Right ventricle myocardium inferior (tissue), 1 donor: ENCODE results near the gene ADAMTS2. TPM values are rescaled to one million over a fixed set of nuclear protein-coding genes. Genes with fewer than 3 reads are reported as not detected.
A peak's percentile ranks its signal among the peaks of the same experiment; 100 is the strongest.

Experiments
- ATAC-seq: fragments of 200-7000 bp; cut with Tn5 transposase; one replicate; pipeline ENCODE4 v1.9.1; 2020; ENCODE audit warnings: mild to moderate bottlenecking, moderate library complexity
- DNase-seq: peaks from one replicate; pipeline ENCODE4 v3.0.0; 2021; ENCODE audit errors: missing footprints
- intact Hi-C: fragments of 100-400 bp; cut with DNase I; formaldehyde crosslinking; loops from one replicate; pipeline ENCODE4 v1.11.0; 2022
- total RNA-seq: library from RNA; stranded (reverse); fragmentation: NEBNext Ultra II Directional; extraction: Animal tissue kit (Norgen Biotek cat#: 25700); gene quantifications from one replicate; pipeline ENCODE4 v1.2.1, GENCODE V29; 2021
- donor health status: DM: no; HTN: yes; CAD: no; lungs with severe emphysema.

The ADAMTS2 gene
- total RNA-seq, 1 donor from 2014 or later, result 3.7 TPM

- ATAC-seq, result no peak
- DNase-seq, result no peak
- intact Hi-C loops, result no loop called here
Observed at GRCh38 chr5:179347581-179347980, 2.3 kb upstream of the ADAMTS2 start.

- ATAC-seq (no peak), DNase-seq (no peak)
- intact Hi-C loops, result no loop called here
Observed at GRCh38 chr5:179346875-179347274, 1.6 kb upstream of the ADAMTS2 start.

DNA sequence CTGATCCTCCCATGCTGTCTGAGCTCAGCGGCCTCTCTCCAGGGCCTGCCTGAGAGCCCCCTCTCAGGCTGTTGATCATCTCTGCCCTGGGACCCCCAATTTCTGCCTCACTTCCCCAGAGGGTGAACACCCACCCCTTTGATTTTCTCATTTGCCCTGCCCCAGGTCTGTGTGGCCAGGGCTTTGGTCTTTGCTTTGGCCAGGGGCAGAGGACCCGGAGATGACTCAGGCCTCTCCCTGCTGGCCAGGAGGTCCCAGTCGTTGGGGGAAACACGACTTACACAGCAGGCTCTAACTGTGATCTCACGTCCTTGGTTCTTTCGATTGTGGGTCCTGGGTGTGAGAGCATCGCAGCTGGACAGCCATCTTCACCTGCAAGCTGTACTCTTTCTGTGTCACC is 1.1 kb upstream of the ADAMTS2 start:
- ATAC-seq (no peak), DNase-seq (no peak)
- intact Hi-C loops, result no loop called here

GRCh38 chr5:179345183-179345432 is 153 bp downstream of the ADAMTS2 start:
- no peak for DNase-seq
- ATAC-seq, result no peak
- intact Hi-C loops, result no loop called here

DNA sequence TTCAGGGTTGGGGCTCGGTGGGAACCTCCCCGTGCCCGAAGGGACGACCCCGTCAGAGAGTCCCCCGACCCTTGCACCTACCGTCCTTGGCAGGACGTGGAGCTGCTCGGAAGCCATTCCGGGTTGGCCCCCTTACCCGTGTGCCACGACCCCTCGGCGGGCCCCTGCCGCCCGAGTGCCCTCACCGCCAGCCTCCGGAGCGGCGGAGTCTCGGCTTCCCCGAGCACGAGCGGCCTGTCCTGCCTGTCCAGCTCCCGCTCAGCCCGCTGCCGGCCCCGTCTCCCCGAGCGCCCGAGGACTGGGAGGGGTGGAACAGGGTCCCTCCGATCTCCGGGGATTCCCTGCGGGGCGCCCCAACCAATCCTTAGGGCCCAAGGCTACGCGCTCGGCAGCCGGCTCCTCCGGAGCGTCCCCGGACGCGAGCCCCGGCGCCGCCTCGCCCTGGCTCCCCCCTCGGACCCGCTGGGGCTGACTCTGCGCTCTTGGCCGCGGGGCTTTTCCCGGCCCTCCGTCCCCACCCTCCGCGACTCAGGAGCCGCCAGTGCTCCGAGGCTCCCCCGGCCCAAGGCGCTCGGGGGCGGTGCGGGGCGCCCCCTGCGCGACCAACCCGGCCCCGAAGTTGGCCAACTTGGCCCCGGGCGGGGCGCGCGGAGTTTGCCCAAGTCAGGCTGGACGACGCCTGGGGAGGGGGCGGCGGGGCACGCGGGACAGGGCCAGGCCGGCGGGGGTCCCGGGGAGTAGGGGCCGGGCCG is 654 bp downstream of the ADAMTS2 start:
- peak; percentile 47 for ATAC-seq
- DNase-seq, result no peak
- intact Hi-C loops, result loop anchor here (5.0 kb wide), 1 partner anchor 177 kb away; no protein-coding TSS in a partner anchor

GRCh38 chr5:179343719-179344430 is 1.4 kb downstream of the ADAMTS2 start:
- ATAC-seq, result peak; percentile 67
- no peak for DNase-seq
- intact Hi-C loops, result loop anchor here (5.0 kb wide), 1 partner anchor 177 kb away; no protein-coding TSS in a partner anchor

DNA sequence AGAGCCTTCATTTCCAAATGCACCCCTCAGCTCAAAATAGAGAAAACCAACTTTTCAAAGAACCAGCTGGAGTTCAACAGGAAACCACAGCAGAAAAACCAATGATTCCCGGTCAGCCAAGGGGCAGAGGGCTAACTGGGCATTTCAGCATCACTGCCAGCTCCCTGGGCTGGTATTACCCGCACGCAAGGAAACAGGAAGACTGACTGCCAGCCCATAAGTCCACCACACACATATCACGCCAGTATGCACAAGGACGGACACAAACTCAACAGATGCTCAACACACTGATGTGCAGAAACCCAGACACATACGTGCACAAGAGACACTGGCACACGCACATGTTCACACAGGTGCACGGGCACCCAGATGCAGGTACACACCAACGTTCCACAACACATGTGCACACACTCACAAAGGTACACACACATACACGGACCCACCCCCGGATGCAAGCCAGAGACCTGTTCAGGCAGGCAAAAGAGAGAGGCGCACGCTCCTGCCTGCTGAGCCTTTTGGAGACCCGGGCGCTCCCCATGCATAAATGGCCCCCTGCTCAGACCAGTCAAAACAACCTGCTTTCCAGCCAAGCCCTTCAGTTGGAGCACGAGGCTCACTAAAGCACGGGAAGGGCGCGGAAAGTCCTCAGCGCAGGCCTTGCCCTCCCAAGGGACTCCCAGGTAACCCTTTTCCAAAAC is 2.1 kb downstream of the ADAMTS2 start:
- DNase-seq, result no peak
- intact Hi-C loops, result loop anchor here (5.0 kb wide), 1 partner anchor 176 kb away; no protein-coding TSS in a partner anchor
- ATAC-seq, result no peak

GRCh38 chr5:179342577-179342976 is 2.7 kb downstream of the ADAMTS2 start:
- no peak for DNase-seq
- ATAC-seq, result no peak
- intact Hi-C loops, result loop anchor here (5.0 kb wide), 1 partner anchor 175 kb away; no protein-coding TSS in a partner anchor

DNA sequence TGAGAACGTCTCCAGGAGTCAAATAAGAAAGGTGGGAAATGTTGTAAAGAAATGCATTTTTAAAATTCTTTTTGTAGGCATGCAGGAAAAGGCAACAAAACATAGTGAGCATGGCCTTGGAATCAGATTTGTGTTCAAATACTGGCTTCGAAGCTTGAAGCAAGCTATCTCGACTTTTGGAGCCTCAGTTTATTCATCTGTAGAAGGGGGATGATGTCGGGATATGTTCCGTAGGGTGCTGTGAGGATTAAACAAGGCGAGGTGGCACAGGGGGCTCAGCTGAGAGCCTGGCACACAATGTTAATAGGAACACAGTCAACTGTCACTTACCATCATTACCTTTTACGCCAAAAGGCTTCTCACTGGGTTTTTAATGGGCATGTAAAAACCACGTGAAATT is 4.8 kb downstream of the ADAMTS2 start:
- DNase-seq (no peak), ATAC-seq (no peak)
- intact Hi-C loops, result loop anchor here (5.0 kb wide), 1 partner anchor 173 kb away; no protein-coding TSS in a partner anchor

DNA sequence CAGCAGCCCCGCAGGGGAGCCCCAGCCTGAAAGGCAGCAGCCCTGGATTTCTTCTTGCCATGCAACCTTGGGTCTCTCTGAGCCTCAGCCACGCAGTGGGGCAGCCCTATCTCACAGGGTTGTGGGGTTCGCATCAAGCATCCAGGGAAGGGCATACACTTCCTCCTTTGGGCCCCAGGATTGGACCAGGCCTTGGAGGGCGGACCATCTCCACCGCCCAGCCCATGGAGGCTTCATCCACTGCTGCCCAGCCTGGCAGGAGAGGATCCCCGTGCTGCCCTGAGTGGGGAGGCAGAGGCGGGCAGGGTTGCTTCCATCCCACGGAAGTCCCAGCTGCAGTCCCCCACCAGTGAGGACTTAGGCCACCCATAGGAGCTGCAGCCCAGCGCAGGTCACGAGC is 5.3 kb downstream of the ADAMTS2 start:
- intact Hi-C loops, result loop anchor here (5.0 kb wide), 1 partner anchor 173 kb away; no protein-coding TSS in a partner anchor
- ATAC-seq, result no peak
- DNase-seq, result no peak

DNA sequence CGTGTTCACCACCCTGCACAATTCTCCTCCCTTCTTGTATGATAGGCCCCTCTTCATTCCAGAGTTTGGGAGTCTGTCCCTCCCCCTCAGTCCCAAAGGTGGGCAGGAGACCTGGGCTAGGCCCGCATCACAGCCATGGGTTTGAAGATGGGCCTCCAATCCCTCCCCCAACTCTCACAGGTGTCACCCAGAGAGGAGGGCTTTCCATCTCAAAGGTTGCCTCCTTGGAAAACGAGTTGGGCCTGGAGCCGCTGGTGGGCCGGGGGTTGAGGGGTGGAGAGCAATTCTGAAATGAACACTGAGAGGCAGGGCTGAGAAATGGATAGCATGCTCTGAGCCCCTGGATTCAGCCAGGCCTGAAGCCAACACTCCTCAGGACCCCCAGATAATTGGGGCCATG is 6.2 kb downstream of the ADAMTS2 start:
- DNase-seq (no peak), ATAC-seq (no peak)
- intact Hi-C loops, result no loop called here

- ATAC-seq (no peak), DNase-seq (no peak)
- intact Hi-C loops, result no loop called here
Observed at GRCh38 chr5:179337796-179338676, 7.2 kb downstream of the ADAMTS2 start.

DNA sequence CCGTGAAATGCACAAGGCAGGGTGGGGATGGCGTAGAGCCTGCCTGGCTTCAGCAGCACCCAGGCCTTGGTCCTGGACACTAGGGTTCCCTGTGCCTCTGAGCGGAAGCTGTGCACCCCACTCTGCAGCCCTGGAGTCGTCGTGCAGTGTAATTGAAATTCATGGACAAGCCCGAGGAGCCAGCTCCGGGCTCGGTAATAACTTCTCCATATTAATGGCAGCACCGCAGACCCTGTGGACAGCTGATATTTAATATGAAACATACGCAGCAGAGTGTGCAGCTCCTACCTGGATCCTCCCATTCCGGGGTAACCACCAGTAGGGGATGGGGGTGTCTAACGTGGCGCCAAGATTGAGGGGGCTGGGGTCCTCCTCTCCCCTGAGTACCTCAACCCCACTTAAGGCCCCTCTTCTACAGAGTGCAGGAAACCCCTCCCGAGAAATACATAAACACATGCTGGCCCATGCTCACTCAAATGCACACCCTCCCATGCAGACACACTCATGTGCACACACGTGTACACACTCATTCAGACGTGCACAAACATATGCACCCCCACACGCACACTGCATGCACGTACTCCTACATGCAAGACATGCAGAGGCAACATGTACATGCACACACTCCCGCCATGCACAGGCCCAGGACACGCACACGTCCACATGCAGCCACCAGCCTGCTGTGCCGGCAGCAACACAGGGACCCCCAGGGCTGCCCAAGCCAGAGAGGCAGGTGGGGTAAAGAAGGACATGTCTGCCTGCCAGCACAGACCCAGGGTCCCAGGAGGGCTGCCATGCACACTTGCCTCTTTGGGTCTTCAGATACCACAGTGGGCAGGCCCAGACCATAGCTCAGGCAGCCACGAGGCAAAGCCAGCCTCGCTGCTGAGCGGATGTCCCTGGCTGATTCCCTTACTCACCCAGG is 8.1 kb downstream of the ADAMTS2 start:
- intact Hi-C loops, result no loop called here
- DNase-seq (peak; percentile 58), ATAC-seq (no peak)

DNA sequence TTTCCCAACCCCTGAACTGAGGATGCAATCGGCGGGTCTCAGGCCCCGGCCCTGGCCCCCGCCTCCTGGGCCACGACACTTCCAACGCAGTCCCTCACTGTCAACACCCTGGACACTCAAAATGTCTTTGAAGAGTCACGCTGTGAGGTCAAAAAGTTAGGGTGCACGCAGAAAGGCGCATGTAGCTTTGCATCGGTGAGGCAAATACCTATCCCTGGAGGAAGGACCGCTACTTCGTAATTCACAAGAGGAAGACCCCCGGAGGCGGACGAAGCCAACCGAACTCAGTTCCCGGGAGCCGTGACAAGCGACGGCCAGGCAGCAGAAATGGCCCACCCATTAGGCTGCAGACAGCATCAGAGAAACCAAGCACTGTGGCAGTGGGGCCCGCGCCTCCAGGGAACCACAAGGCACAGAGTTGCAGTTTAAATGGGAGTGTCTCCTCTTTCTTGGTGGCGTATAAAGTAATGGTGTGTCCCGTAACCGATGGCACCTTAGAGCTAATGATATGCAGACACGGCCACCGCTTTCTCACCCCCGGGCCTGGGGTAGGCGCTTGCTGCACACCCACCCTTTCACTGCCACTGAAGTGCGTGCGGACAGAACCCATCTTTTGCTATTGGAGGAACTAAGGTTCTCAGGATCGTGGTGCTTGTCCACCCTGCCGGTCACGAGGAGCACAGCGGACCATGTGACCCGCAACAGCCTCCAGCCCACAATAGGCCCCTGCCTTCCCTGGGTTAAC is 9.0 kb downstream of the ADAMTS2 start:
- no peak for DNase-seq
- intact Hi-C loops, result no loop called here

GRCh38 chr5:179333796-179334761 is 11.2 kb downstream of the ADAMTS2 start:
- intact Hi-C loops, result no loop called here
- DNase-seq, result no peak

More for the DNA sequence above, 9.0 kb downstream of the ADAMTS2 start:
- ATAC-seq, result no peak

DNA sequence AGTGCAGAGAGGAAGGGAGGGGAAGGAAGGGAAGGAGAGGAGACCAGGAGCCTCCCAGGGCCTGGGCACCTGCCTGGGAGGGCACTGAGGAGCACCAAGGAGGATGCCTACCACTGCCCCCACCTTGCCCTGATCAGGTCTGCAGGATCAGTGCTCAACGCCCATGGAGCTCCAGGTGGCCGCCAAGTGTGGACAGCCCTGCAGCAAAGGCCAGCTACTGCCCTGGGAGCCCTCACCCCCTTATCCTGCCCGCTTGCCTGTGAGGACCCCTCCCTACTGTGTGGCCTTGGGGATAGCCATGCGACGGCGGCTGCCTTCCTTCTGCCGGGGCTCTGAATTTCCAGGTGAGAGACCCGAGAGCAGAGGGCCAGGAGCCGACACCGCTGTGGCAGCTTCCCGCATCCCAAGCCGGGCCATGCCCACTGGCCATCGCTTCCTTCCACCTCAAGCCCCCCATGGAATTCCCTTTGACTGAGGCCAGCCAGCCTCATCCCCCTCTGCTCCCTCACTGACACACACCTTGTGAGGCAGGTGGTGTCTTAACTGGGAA is 12.4 kb downstream of the ADAMTS2 start:
- ATAC-seq (no peak), DNase-seq (no peak)
- intact Hi-C loops, result no loop called here

More at GRCh38 chr5:179333796-179334761, 11.2 kb downstream of the ADAMTS2 start:
- ATAC-seq, result no peak
